ENCODE results near the gene SLC9A1.
"Not testable (repeated sequence)": the region's sequence is repeated elsewhere in the genome, so short reads cannot be mapped to it uniquely, and the experiment has no call there.

Gene SLC9A1

DNA sequence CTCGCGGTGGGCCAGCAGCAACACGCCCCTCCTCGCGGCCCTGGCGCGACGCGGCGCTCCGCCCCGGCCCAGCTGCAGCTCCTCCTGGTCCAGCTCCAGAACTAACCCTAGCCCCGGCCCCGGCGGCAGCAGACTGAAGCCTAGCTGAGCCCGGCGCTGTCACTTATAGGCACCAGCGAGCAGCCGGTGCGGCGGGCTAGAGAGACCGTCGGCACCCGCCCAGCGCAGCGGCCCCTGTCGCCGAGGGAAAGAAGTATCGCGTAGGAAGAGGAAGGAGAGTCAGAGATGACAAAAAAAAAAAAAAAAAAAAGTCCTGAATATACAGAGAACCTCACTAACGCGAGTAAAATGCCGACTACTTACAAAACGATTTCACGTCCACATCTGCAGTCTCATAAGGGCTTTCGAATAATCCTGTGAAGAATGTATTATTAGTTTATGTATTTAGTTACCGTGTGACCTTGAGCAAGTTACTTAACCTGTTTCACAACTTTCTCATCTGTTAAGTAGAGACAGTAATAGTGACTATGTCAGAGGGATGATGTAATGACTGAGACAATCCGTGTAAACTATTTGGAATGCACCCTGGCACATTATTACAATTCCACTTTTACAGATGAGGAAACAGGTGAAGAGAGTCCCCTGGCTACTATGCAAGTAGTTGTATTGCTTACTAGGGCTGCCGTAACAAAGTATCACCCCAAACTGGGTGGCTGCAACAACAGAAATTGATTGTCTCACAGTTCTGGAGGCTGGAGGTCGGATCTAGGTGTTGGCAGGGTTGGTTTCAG is at the start of gene SLC9A1:
Gene SLC9A1, minus strand, starts transcription at position 135 of the 791 bp plus-strand sequence. CDS start 791 bp downstream, outside the sequence.
- DNase-seq = no peak

DNA sequence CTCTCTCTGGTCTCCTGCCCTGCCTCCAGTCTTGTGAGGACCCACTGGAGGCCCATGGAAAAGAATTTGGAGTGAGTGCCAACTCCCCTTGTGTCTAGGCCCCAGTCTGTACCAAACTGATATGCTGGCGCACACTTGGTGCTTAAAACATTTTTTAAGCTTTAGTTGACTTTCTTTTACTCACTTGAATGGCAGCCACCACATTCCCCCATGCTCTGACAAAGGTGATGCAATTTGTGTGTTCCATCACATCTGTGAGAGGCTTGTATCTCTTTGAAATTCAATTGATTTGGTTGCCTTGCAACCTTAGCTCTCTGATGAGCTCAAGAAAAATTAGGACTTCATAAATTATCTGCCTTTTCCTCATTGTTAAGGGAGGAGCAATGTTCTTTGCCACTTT is 49.0 kb upstream of the SLC9A1 start:
- no peak for DNase-seq

DNA sequence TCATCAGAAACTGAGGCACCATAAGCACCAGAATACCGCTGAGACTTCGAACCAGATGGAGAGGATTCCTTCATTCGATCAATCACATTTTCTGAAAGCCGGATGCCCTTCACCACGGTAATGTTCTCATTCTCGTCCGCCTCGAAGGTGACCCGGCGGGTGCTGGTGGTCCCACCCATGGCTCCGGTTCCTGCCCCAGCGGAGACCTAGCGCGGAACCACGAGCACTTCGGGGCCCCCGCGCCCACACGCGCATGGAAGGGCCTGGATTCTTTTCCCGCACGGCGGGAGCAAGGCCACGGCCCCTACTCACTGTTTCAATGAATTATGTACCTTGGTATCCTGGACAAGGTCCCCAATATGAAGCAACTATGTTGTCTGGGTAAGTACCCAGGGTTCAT is 46.4 kb upstream of the SLC9A1 start:
- no peak for DNase-seq

DNA sequence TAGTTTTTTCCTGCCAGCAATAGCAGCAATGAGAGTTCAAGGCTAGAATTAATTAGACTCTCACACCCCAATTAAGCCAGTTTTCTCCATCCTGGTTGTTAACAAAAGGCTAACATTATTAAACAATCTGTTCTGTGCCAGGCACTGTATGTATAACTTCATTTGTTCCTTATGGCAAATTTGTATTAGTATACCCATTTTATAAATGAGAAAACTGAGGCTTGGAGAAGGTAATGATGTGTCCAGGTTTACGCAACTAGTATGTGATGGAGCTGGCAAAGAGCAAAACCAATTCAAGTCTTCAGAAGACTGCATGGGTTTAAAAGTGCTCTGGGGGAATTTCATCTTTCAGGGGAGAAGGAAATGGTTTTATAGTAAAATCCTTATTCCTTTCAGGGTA is 38.3 kb upstream of the SLC9A1 start:
- DNase-seq = no peak

DNA sequence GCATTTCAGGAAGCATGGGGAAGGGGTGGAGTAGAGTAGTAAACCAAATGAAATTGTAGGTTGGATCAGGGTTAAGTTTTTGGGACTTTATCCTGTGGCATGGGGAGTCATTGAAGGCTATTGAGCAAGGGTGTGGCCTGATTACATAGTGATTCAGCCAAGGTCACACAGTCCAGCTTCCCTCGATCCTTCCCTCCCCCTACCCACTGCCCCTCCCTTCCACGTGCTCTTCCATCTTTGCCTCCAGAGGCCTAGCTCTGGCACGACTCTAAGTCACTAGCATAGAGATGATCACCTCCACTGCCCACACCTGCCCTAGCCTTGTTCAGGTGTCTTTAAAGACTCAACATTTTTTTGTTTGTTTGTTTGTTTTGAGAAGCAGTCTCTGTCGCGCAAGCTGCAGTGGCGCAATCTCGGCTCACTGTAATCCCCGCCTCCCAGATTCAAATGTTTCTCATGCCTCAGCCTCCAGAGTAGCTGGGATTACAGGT is 37.2 kb upstream of the SLC9A1 start:
- DNase-seq = no peak

DNA sequence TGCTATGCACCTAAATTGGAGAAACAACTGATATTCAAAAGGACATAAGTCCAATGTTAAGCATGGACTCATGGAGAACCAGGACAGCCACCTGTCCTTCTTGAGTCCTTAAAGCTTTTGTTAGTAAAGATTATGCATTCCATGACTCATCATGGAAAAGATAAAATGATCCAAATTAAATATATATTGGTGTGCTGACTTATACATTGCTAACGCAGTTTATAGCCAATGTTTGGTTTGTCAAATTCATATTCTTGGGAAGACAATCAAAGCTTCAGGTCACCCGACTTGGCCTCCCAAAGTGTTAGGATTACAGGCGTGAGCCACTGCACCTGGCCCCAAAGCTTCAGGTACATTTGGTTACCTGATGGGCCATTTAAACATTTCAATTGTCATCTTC is 29.7 kb upstream of the SLC9A1 start:
- DNase-seq = not testable (repeated sequence)

DNA sequence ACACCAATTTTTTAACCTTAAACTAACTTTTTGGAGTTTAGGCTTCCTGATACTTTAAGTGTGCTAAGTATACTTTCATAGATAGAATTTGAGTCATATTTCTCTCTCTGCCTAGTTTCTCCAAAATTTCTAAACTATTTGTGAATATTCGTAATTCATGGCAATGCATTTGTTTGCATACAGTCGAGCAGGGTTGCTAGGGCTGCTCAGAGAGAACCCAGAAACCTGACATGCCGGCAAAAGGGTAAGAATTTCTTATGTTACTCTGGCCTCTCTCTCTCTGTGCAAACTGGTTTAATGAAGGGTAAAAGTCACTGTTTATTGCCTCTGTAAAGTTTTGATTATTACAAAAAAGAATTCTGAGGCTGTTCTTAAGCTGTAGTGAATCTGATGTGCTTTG is 25.1 kb upstream of the SLC9A1 start:
- no peak for DNase-seq

DNA sequence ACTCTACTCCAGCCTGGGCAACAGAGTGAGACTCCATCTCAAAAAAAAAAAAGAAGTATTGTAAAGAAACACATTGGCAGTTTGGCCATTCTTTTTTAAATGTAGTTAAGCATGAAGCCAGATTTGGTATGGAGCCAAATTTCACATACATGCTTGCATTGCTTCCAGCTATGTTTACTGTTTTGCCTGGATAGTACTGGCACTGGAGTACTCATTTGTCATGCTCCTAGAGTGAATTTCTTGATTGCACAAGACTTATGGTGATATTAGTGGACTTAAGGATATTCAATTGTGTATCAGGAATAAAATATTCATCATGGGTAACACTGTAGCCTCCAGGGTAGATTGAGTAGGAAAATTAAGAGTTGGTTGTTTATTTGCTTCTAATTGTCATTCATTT is 24.5 kb upstream of the SLC9A1 start:
- DNase-seq = no peak

DNA sequence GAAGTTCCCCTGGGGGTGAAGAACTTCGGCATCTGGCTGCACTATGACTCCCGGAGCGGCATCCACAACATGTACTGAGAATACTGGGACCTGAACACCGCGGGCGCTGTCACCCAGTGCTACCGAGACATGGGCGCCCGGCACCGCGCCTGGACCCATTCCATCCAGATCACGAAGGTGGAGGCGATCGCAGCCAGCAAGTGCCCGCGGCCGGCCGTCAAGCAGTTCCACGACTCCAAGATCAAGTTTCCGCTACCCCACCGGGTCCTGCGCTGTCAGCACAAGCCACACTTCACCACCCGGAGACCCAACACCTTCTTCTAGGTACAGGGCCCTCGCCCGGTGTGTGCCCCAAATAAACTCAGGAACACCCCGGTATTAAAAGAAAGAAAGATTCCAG is 22.0 kb upstream of the SLC9A1 start:
- no peak for DNase-seq

DNA sequence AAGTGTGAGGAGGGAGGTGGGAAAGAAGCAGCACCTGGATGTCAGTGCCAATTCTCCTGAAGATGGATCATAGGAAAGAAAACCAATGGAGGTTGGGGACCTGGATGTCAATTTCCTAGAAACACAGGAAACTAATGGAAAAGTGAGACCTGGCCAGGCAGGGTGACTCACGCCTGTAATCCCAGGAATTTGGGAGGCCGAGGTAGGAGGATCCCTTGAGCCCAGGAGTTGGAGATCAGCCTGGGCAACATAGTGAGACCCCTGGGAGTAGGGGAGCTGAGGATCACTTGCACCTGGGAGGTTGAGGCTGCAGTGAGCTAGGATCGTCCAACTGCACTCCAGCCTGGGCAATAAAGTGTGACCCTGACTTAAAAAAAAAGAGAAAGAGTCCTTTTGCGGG is 21.4 kb upstream of the SLC9A1 start:
- no peak for DNase-seq

DNA sequence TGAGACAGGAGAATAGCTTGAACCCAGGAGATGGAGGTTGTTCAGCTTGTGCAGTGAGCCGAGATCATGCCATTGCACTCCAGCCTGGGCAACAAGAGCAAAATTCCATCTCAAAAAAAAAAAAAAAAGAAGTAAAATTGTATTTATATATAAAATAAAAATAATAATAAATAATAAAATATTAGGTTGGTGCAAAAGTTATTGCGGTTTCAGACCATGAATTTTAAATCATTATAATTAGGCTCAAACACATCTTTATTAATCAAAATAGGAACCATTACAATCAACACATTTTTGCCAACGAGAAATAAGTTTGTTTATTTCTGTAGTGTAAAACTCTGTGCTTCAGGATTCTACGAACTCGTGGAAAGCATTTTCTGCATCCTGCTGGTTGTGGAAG is 18.1 kb upstream of the SLC9A1 start:
- DNase-seq = not testable (repeated sequence)

DNA sequence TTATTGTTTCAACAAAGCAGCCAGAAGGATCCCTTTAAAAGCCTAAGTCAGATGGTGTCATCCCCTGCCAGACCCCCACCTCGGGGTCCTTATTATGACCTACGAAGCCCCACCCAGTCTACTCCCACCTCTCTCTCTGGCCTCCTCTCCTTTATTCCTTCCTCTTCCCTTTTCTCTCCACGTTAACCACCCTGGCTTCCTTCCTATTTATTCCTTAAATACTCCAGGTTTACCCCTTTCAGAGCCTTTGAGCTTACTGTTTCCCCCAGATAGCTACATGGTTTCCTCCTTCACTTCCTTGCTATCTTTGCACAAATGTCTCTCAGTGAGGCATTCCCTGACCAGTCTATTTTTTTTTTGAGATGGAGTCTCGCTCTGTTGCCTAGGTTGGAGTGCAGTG is 12.0 kb upstream of the SLC9A1 start:
- DNase-seq = no peak

DNA sequence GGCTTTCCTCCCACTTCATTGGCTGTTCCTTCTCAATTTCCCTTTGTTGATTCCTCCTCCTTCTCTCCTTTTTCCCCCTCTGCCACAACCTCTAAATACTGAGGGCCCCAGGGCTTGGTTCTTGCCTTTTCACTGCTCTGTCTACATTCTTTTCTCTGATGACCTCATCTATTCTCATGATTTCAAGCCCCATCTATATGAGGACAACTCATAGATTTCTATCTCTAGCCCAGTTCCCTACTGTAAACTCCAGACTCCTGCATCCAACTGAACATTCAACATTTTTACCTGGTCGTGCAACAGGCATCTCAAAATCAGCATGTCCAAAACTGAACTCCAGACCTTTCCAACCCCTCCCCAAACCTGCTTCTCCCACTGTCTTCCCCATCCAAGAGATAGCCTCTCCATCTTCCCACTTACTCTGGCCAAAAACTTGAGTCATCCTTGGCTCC is 11.5 kb upstream of the SLC9A1 start:
- DNase-seq = no peak

DNA sequence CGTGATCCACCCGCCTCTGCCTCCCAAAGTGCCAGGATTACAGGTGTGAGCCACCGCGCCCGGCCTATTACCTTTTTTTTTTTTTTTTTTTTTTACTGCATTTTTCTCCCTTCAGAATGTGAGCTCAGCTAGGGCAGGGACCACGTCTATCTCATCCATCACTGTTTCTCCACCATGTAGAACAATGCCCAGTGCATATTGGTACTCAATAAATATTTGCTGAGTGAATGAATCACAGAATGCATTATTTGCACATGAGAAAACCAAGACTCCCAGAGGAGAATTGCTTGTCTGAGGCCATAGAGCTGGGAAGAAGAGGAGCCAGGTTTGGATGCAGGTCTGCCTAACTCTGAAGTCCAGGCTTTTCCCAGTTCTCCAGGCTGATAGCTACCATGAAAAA is 8.2 kb upstream of the SLC9A1 start:
- no peak for DNase-seq

DNA sequence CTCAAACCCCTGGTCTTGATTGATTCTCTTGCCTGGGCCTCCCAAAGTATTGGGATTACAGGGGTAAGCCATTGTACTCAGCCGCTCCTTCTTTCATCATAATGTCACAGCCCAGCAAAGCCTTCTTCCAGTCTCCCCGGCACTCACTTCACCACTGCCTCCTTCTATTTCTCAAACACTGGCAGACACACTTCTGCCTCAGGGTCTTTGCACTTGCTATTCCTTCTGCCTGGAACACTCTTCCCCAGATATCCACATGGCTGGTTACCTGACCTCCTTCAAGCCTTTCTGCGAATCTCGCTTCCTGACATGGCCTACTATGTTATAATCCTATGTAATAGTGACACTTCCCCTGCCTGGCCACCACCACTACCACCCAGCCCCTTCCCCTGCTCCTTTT is 7.2 kb upstream of the SLC9A1 start:
- DNase-seq = no peak

DNA sequence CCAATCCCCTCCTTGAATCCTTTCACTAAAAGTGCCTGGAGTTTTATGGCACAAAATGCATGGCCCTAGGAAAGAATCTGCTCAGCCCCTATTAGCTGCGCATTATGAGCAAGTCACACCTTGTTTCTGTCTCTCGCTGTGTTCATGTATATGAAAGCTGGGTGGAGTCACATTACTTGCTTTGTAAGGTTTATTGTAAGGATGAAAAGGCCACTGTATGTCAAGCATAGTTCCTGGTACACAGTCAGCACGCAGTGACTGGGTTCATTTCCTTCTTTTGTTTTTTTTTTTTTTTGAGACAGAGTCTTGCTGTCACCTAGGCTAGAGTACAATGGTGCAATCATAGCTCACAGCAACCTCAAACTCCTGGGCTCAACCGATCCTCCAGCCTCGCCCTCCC is 6.7 kb upstream of the SLC9A1 start:
- DNase-seq = no peak

DNA sequence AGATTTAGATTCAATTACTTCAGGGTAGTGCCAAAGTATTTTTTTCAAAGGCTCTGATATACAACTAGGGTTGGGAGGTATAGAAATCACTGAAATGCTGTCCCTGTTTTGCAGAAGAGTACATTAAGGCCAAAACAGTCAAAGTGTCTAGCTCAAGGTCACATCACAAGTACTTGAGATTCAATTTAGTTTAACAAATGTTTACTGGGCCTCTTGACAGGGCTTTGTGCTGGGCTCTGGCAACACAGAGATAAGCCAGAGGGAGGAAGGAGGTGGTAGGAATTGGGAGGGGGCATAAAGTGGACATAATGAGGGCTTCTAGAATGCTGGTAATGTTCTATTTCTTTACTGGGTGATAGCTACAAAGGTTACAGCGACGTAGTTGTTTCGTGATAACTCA is 2.3 kb upstream of the SLC9A1 start:
- no peak for DNase-seq

DNA sequence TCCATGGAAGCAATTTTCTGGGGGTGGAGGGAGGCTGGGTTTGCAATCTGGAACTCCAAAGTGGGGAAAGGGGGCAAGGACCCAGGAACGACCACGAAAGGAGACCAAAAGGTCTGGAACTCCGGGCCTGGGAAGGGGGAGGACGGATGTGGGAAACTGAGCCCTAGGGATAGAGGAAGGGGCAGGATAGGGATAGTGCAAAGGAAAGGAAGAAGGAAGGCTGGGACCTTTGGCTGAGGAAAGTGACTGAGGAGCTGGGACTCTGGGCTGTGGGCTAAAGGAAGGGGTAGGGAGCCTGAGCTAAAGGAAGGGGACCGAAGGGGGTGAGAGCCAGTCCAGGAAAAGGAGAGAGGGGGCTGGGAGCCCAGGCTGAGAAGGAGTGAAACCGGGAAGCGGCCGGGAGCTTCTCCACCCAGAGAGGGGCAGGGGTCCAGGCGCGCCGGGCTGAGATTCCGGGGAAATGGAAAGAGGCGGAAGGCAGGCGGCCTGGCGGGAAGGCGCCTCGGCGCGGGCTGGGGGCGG is 395 bp downstream of the SLC9A1 start:
- DNase-seq = no peak

DNA sequence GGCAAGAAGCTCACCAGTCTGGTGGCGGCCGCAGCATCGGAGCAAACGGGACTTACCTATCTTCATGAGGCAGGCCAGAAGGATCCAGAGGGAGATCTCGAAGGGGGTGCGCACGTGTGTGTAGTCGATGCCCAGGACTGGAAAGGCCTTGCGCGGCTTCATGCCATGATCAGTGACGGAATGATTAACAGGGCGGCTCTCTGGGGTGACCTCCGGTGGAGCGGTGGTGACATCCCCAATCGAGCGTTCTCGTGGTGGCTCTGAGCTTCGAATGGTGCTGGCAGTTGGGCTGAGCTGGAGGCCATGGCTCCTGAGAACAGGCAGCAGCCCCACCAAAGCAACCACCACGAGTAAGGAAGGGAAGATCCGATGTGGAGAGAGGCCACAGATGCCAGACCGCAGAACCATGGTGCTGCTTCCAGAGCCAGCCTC is 982 bp downstream of the SLC9A1 start:
- DNase-seq = no peak

DNA sequence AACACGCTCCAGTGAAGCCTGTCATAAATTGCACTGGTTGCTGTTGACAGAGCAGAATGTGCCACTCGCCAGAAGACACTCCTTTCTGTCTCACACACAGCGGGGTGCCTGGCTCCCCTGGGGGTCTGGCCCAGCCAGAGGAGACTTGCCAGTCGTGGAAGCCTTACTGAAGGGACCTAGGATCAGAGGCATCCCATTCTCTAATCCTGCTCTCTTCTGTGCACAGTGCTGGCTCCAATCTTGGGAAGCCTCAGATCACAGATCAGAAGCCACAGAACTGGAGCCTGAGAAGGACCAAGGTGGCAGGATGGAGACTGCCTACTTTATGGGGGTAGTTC is 1.4 kb downstream of the SLC9A1 start:
- DNase-seq = no peak

DNA sequence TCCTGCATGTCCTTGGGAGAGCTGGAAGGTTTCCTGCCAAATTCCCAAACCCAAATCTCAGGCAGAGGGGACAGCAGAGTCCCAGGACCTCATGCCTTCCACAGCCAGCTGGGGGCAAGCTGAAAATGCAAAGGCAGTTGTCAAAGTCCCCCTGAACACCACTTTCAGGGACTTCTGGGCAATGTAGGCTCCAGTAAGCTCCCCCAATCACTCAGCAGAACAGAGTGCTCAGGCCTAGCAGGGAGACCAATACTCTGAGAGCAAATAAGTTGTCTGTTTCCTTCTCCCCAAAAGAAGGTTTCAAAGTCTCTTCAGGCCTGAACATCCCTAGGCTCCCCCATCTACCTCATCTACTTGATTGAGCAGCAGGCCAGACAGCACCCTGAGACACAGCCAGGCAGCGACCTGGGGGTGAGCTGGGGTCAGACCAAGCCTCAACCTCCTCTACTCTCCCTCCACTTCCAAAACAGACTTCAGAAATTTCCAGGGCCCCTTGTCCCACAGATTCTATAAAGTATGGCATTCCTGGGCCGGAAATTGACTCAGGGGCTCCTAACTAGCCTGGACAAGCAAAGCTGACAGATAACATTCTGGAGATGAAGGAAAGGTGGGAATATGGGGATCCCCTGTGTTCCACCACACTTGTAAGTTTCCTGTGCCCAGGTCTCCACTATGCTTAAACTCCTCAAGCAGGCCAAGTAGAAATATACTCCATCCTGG is 1.9 kb downstream of the SLC9A1 start:
- no peak for DNase-seq

DNA sequence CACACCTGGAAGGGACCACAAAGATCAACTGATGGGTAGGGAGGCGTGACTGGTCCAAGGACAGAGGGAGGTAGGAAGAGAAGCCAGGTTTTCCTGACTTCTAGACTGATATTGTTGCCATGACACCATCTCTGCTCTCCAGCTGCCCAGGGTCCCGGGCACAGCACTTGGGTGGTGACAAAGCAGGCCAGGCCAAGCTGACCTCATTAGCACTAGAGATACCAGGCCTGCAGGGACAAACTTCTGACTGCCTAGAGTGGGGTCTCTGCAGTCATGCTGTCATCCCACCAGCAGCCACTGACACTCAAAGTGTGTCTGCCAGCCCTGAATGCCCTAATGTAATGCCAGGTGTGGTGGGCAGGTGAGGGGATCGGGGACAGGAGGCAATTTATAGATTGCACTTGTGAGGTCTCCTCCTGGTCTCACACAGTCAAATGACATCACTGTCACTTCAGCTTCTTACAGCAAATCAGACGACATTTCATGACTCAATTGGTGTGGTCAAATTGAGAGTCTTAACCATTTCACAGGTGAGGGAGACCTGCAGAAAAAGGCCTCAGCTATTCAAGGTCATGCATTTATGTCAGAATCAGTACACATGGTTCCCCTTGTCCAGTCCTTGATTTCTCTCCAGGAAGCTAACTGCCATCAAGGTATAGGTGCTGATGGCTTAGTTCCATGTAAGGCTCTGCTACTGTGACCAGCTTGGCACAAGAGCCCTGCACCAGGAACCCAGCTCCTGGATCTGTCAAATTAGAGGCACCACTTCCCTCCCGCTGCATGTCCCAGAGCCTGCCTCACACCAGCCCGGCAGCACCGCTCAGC is 2.7 kb downstream of the SLC9A1 start:
- DNase-seq = no peak

DNA sequence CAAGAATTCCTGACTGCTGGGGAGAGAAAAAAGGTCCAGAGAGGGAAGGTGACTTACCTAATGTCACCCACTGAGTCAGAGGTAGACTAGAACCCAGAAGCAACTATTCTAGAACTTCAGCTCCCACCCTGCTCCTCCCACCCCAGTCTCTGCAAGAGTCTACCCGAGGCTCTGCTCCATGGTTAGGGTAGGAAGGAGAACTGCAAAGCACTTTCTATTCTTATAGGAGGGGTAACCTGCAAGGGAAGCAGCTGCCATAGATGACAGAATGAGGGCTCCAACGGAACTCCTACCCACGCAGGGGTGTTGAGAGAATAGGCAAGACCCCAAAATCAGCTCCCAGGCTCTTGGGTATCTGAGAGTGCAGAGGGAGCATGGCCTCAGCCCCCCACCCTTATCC is 4.3 kb downstream of the SLC9A1 start:
- DNase-seq = no peak
